ENCODE measurements around the gene ANKRD55.
"Not testable (repeated sequence)": the region's sequence is repeated elsewhere in the genome, so short reads cannot be mapped to it uniquely, and the experiment has no call there.

ANKRD55 gene

GRCh38 chr5:56158331-56158960 is 74.7 kb downstream of the ANKRD55 start:
- DNase-seq (ENCODE audit: low read depth), result no peak
- no peak overlapping the region for H3K4me3 ChIP-seq (ENCODE audit: low read length)
- TF ChIP-seq CTCF (conservative IDR thresholded peaks at IDR 0.05; ENCODE audit: low read length), result no peak

- DNase-seq (ENCODE audit: low read depth); H3K4me3 ChIP-seq (ENCODE audit: low read length): not testable (repeated sequence)
Observed at GRCh38 chr5:56157191-56157621, 75.9 kb downstream of the ANKRD55 start.

GRCh38 chr5:56156585-56157190 is 76.4 kb downstream of the ANKRD55 start:
- not testable (repeated sequence) for H3K4me3 ChIP-seq (ENCODE audit: low read length); DNase-seq (ENCODE audit: low read depth)

GRCh38 chr5:56155992-56156584 is 77.0 kb downstream of the ANKRD55 start:
- no peak for TF ChIP-seq CTCF (conservative IDR thresholded peaks at IDR 0.05; ENCODE audit: low read length)
- no peak for DNase-seq (ENCODE audit: low read depth)
- no peak overlapping the region for H3K4me3 ChIP-seq (ENCODE audit: low read length)

GRCh38 chr5:56154732-56155484 is 78.2 kb downstream of the ANKRD55 start:
- TF ChIP-seq CTCF (conservative IDR thresholded peaks at IDR 0.05; ENCODE audit: low read length), result no peak
- no peak overlapping the region for H3K4me3 ChIP-seq (ENCODE audit: low read length)
- no peak for DNase-seq (ENCODE audit: low read depth)

GRCh38 chr5:56152437-56152836 is 80.7 kb downstream of the ANKRD55 start:
- no peak for TF ChIP-seq CTCF (conservative IDR thresholded peaks at IDR 0.05; ENCODE audit: low read length)
- DNase-seq (ENCODE audit: low read depth), result no peak

GRCh38 chr5:56150756-56151155 is 82.4 kb downstream of the ANKRD55 start:
- not testable (repeated sequence) for DNase-seq (ENCODE audit: low read depth)

More at GRCh38 chr5:56152437-56152836, 80.7 kb downstream of the ANKRD55 start:
- no peak overlapping the region for H3K4me3 ChIP-seq (ENCODE audit: low read length)

GRCh38 chr5:56148453-56148971 is 84.6 kb downstream of the ANKRD55 start:
- H3K4me3 ChIP-seq (ENCODE audit: low read length), result no peak overlapping the region
- DNase-seq (ENCODE audit: low read depth), result no peak
- TF ChIP-seq CTCF (conservative IDR thresholded peaks at IDR 0.05; ENCODE audit: low read length), result no peak

More at GRCh38 chr5:56150756-56151155, 82.4 kb downstream of the ANKRD55 start:
- not testable (repeated sequence) for H3K4me3 ChIP-seq (ENCODE audit: low read length)
